Fibroblast of lung (primary cell): Measurements from ENCODE around the gene PHLDA2. TPM values are rescaled to one million over a fixed set of nuclear protein-coding genes. Genes with fewer than 3 reads are reported as not detected.
A peak's percentile ranks its signal among the peaks of the same experiment; 100 is the strongest.

Source experiments
- DNase-seq, 2 donors: peaks; one replicate each; pipeline versions ENCODE4 v3.0.0 to v3.0.0-alpha.2; 2010; ENCODE audit warnings: low read depth in 2 of 2
- H2AFZ ChIP-seq: 2 replicates; pipeline ENCODE4 v1.5.1; 2012; ENCODE audit warnings: low read length, control low read depth, inconsistent platforms
- H3K27ac ChIP-seq: 2 replicates; pipeline ENCODE4 v1.5.1; 2011; ENCODE audit warnings: low read length, control low read depth; ENCODE audit not compliant: insufficient read depth
- H3K27me3 ChIP-seq: 2 replicates; pipeline ENCODE4 v1.5.1; 2011; ENCODE audit warnings: mild to moderate bottlenecking, low read length; ENCODE audit not compliant: control insufficient read depth, insufficient read depth
- H3K36me3 ChIP-seq: 2 replicates; pipeline ENCODE4 v1.5.1; 2011; ENCODE audit warnings: low read length; ENCODE audit not compliant: control insufficient read depth, insufficient read depth
- H3K4me1 ChIP-seq: 2 replicates; pipeline ENCODE4 v1.5.1; 2011; ENCODE audit warnings: low read length; ENCODE audit not compliant: control insufficient read depth, insufficient read depth; ENCODE audit errors: extremely low read depth
- H3K4me2 ChIP-seq: 2 replicates; pipeline ENCODE4 v1.5.1; 2011; ENCODE audit warnings: low read length, control low read depth; ENCODE audit not compliant: insufficient read depth; ENCODE audit errors: extremely low read depth
- H3K4me3 ChIP-seq, 4 experiments: fragments of 200-600 bp in 1 of 4; sonication (generic) in 1 of 4; replicated peaks in 1 of 4; 2 replicates each; pipeline ENCODE4 v1.5.1; 2011 to 2016; ENCODE audit warnings: low read length in 4 of 4, low read depth in 3 of 4, mild to moderate bottlenecking in 3 of 4, control low read depth in 2 of 4, inconsistent platforms in 1 of 4, mixed read lengths in 1 of 4; ENCODE audit not compliant: insufficient read depth in 1 of 4; ENCODE audit errors: control extremely low read depth in 1 of 4
- H3K79me2 ChIP-seq: 2 replicates; pipeline ENCODE4 v1.5.1; 2012; ENCODE audit warnings: mild to moderate bottlenecking, low read length, inconsistent platforms; ENCODE audit not compliant: control insufficient read depth, insufficient read depth
- H3K9ac ChIP-seq: 2 replicates; pipeline ENCODE4 v1.5.1; 2011; ENCODE audit warnings: mild to moderate bottlenecking, low read length, control low read depth; ENCODE audit not compliant: insufficient read depth
- H3K9me3 ChIP-seq: 2 replicates; pipeline ENCODE4 v1.5.1; 2012; ENCODE audit warnings: low read depth, low read length; ENCODE audit not compliant: control insufficient read depth, insufficient read depth
- H4K20me1 ChIP-seq: 2 replicates; pipeline ENCODE4 v1.5.1; 2011; ENCODE audit warnings: low read length; ENCODE audit not compliant: control insufficient read depth, insufficient read depth; ENCODE audit errors: extremely low read depth
- CTCF ChIP-seq, 2 donors: IDR thresholded peaks in 1 of 2; conservative IDR thresholded peaks in 1 of 2; 1 replicate in 1 of 2; 2 replicates in 1 of 2; pipeline ENCODE4 v1.5.1; 2011 to 2012; ENCODE audit warnings: low read length in 2 of 2, control low read depth in 1 of 2, inconsistent platforms in 1 of 2, low read depth in 1 of 2, mild to moderate bottlenecking in 1 of 2
- EZH2 ChIP-seq: IDR thresholded peaks from 2 replicates; pipeline ENCODE4 v1.5.1; 2012; ENCODE audit warnings: low read length, control low read depth, mild to moderate bottlenecking; ENCODE audit errors: missing control alignments
- polyA plus RNA-seq, 2 donors: library from polyadenylated mRNA; depleted of rRNA in 1 of 2; stranded (reverse) in 1 of 2; unstranded in 1 of 2; fragments of >200 nt; gene quantifications; 2 replicates each; pipeline ENCODE4 v1.2.1, GENCODE V29; 2011 to 2012; ENCODE audit warnings: missing spikeins in 1 of 2
- total RNA-seq: library from RNA; depleted of rRNA; stranded (reverse); fragments of >200 nt; gene quantifications from 2 replicates; pipeline ENCODE4 v1.2.1, GENCODE V29; 2014

The PHLDA2 gene
- total and polyA plus RNA-seq, 2 donors (not counting 1 experiment from before 2014, with no cell fraction given): 6.8 to 16.2 TPM

GRCh38 chr11:2975594-2975993, 46.4 kb upstream of the PHLDA2 start:
- Histone ChIP-seq H2AFZ (no peak overlapping the region), H3K27me3 (no peaks in the 10 kb centered on the region)
- TF ChIP-seq CTCF (conservative IDR thresholded peaks at IDR 0.05 in 1 of 2, IDR thresholded peaks at IDR 0.05 in 1 of 2; ENCODE audit: low read depth in 1 of 2, low read length in 2 of 2) (peak; percentile 42 to 65), EZH2 (no peak)

DNA sequence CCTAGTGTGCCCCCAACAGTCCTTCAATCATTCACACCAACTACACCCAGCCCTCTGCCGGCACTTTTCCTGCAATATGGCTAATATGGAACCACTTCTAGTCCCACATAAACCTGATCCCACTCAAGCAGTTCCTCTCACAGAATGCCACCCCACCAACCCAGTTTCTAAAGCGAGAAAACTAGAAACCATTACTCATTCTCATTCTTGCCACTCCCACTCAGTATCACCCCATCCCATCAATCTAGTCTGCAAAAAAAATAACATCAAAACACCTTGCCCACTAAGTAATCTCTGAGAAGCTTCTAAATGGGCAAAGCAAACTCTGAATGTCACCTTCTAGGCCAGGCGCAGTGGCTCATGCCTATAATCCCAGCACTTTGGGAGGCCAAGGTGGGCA, 45.1 kb upstream of the PHLDA2 start:
- DNase-seq: no peak
- TF ChIP-seq CTCF (conservative IDR thresholded peaks at IDR 0.05 in 1 of 2, IDR thresholded peaks at IDR 0.05 in 1 of 2; ENCODE audit: low read depth in 1 of 2, low read length in 2 of 2): no peak
- TF ChIP-seq EZH2: no peak
- no peak overlapping the region for H3K4me2 ChIP-seq
- H2AFZ ChIP-seq: no peak overlapping the region
- H3K9me3 ChIP-seq: no peaks in the 10 kb centered on the region
- H3K79me2 ChIP-seq: peaks cover 23% of the 10 kb centered on the region
- peaks cover 7% of the 10 kb centered on the region for H3K36me3 ChIP-seq
- no peaks in the 10 kb centered on the region for H4K20me1 ChIP-seq
- no peak overlapping the region for H3K27ac ChIP-seq
- H3K4me3 ChIP-seq: no peak overlapping the region
- H3K4me1 ChIP-seq: no peaks in the 10 kb centered on the region
- no peaks in the 10 kb centered on the region for H3K27me3 ChIP-seq
- H3K9ac ChIP-seq: no peak overlapping the region

More at GRCh38 chr11:2975594-2975993, 46.4 kb upstream of the PHLDA2 start:
- no peak overlapping the region for H3K4me2 ChIP-seq
- H3K36me3 ChIP-seq: peaks cover 5% of the 10 kb centered on the region
- H3K4me3 ChIP-seq: no peak overlapping the region
- peaks cover 30% of the 10 kb centered on the region for H3K79me2 ChIP-seq
- no peaks in the 10 kb centered on the region for H3K9me3 ChIP-seq
- no peaks in the 10 kb centered on the region for H4K20me1 ChIP-seq
- peak in 1 of 2 donors; percentile 55 for DNase-seq
- H3K9ac ChIP-seq: no peak overlapping the region
- H3K4me1 ChIP-seq: no peaks in the 10 kb centered on the region
- H3K27ac ChIP-seq: no peak overlapping the region

GRCh38 chr11:2968341-2968900, 39.2 kb upstream of the PHLDA2 start:
- DNase-seq: no peak
- Histone ChIP-seq H3K9me3 (no peaks in the 10 kb centered on the region), H3K27ac (no peak overlapping the region), H3K9ac (no peak overlapping the region), H3K4me2 (no peak overlapping the region), H4K20me1 (no peaks in the 10 kb centered on the region), H3K4me3 (no peak overlapping the region), H3K27me3 (no peaks in the 10 kb centered on the region), H3K4me1 (no peaks in the 10 kb centered on the region), H3K79me2 (peaks cover 20% of the 10 kb centered on the region), H2AFZ (no peak overlapping the region), H3K36me3 (peaks cover 26% of the 10 kb centered on the region)
- TF ChIP-seq EZH2: no peak
- no peak for TF ChIP-seq CTCF (conservative IDR thresholded peaks at IDR 0.05 in 1 of 2, IDR thresholded peaks at IDR 0.05 in 1 of 2; ENCODE audit: low read depth in 1 of 2, low read length in 2 of 2)
